ENCODE measurements around the gene THADA.
"Not testable (repeated sequence)": the region's sequence is repeated elsewhere in the genome, so short reads cannot be mapped to it uniquely, and the experiment has no call there.

The THADA gene

DNA sequence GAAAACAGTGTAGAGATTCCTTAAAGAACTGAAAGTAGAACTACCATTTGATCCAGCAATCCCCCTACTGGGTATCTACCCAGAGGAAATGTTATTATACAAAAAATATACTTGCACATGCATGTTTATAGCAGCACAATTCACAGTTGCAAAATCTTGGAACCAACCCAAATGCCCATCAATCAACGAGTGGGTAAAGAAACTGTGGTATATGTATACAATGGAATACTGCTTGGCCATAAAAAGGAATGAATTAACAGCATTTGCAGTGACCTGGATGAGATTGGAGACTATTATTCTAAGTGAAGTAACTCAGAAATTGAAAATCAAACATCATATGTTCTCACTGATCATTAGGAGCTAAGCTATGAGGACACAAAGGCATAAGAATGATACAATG is 4.8 kb upstream of the THADA start:
- POLR2A ChIA-PET; H3K9me3 ChIP-seq (ENCODE audit: control extremely low read depth in 1 of 5, control insufficient read depth in 4 of 5, insufficient read depth in 2 of 5, low read depth in 1 of 5, low read length in 4 of 5); H3K27ac ChIP-seq (ENCODE audit: insufficient read depth in 1 of 2, low read depth in 1 of 2, low read length in 2 of 2, poor library complexity in 1 of 2, severe bottlenecking in 2 of 2); DNase-seq; CTCF ChIA-PET; H3K4me3 ChIP-seq (ENCODE audit: control insufficient read depth in 1 of 7, extremely low read depth in 1 of 7, insufficient read depth in 4 of 7, low read depth in 2 of 7, low read length in 6 of 7); H3K4me1 ChIP-seq (ENCODE audit: control extremely low read depth in 1 of 4, control insufficient read depth in 4 of 4, insufficient read depth in 4 of 4, low read length in 3 of 4); H3K27me3 ChIP-seq (replicated peaks in 2 of 5; ENCODE audit: control insufficient read depth in 4 of 5, insufficient read depth in 5 of 5, low read length in 4 of 5); H3K36me3 ChIP-seq (ENCODE audit: control insufficient read depth in 4 of 4, insufficient read depth in 4 of 4, low read length in 3 of 4): not testable (repeated sequence)
- no CpG with 5 or more reads among the region's 1 CpG for WGBS (ENCODE audit: insufficient coverage)

DNA sequence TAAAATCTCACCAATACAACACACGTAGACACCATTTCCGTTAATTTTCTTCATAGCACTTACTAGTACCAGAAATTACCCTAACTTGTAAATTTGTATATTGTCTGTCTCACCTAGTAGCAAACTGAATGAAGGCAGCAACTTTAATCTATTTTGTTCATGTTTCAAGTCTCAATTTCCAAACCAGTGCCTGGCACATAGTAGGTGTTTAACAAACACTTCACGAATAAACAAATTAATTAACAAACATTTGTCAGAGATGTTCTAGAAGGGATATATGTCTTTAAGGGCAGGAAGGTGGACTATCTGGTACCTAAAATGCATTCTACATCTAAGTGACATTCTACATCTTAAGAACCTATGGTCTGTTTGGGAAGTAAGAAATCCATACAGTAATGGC is 963 bp downstream of the THADA start:
- H3K36me3 ChIP-seq (ENCODE audit: control insufficient read depth in 4 of 4, insufficient read depth in 4 of 4, low read length in 3 of 4), result peaks cover 0 to 10% (median 6%) of the 10 kb centered on the region in 4 experiments
- POLR2A ChIA-PET, result no interaction called here
- peak overlapping the region in 1 of 2 experiments; percentile 98 for H3K27ac ChIP-seq (ENCODE audit: insufficient read depth in 1 of 2, low read depth in 1 of 2, low read length in 2 of 2, poor library complexity in 1 of 2, severe bottlenecking in 2 of 2)
- H3K4me3 ChIP-seq (ENCODE audit: control insufficient read depth in 1 of 7, extremely low read depth in 1 of 7, insufficient read depth in 4 of 7, low read depth in 2 of 7, low read length in 6 of 7), result peak overlapping the region in 6 of 7 experiments; percentile 88 to 94 (median 90)
- 100% methylated on average over 1 of the region's 3 CpGs for WGBS (ENCODE audit: insufficient coverage)
- H3K4me1 ChIP-seq (ENCODE audit: control extremely low read depth in 1 of 4, control insufficient read depth in 4 of 4, insufficient read depth in 4 of 4, low read length in 3 of 4), result peaks cover 10 to 19% (median 15%) of the 10 kb centered on the region in 4 experiments
- DNase-seq, result no peak
- H3K27me3 ChIP-seq (replicated peaks in 2 of 5; ENCODE audit: control insufficient read depth in 4 of 5, insufficient read depth in 5 of 5, low read length in 4 of 5), result no peaks in the 10 kb centered on the region
- CTCF ChIA-PET, result no interaction called here
- no peaks in the 10 kb centered on the region for H3K9me3 ChIP-seq (ENCODE audit: control extremely low read depth in 1 of 5, control insufficient read depth in 4 of 5, insufficient read depth in 2 of 5, low read depth in 1 of 5, low read length in 4 of 5)

DNA sequence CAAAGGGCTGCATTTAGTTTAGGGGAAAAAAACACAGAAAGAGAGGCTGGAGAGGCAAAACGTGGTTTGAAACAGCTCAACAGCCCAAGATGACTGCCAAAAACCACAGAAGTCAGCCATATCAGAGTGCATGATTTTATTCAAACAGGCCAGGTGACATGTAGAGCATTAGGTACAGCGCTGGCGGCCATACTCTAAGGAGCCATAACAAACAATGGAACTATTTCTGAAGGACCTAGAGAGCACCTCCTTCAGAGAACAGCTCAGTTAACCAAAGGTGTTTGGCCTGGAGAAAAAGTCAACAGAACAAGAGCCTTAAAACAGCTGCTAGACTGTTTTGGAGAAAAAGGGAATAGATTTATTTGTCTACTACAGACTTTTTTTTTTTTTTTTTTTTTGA is 2.6 kb downstream of the THADA start:
- Histone ChIP-seq H3K4me3 (ENCODE audit: control insufficient read depth in 1 of 7, extremely low read depth in 1 of 7, insufficient read depth in 4 of 7, low read depth in 2 of 7, low read length in 6 of 7) (no peak overlapping the region), H3K4me1 (ENCODE audit: control extremely low read depth in 1 of 4, control insufficient read depth in 4 of 4, insufficient read depth in 4 of 4, low read length in 3 of 4) (peaks cover 10 to 19% (median 15%) of the 10 kb centered on the region in 4 experiments), H3K36me3 (ENCODE audit: control insufficient read depth in 4 of 4, insufficient read depth in 4 of 4, low read length in 3 of 4) (peaks cover 5 to 22% (median 12%) of the 10 kb centered on the region in 4 experiments), H3K27ac (ENCODE audit: insufficient read depth in 1 of 2, low read depth in 1 of 2, low read length in 2 of 2, poor library complexity in 1 of 2, severe bottlenecking in 2 of 2) (no peak overlapping the region), H3K9me3 (ENCODE audit: control extremely low read depth in 1 of 5, control insufficient read depth in 4 of 5, insufficient read depth in 2 of 5, low read depth in 1 of 5, low read length in 4 of 5) (no peaks in the 10 kb centered on the region), H3K27me3 (replicated peaks in 2 of 5; ENCODE audit: control insufficient read depth in 4 of 5, insufficient read depth in 5 of 5, low read length in 4 of 5) (no peaks in the 10 kb centered on the region)
- CTCF ChIA-PET, result interaction anchor here (0.6 to 1.3 kb wide), 4 partner anchors 16 to 761 kb away, joined by 3 to 4 read pairs (median 3); no protein-coding TSS in a partner anchor
- WGBS (ENCODE audit: insufficient coverage), result 86% methylated on average over 3 of the region's 3 CpGs
- POLR2A ChIA-PET, result no interaction called here
- DNase-seq, result no peak

GRCh38 chr2:43592443-43592842 is 3.4 kb downstream of the THADA start:
- H3K36me3 ChIP-seq (ENCODE audit: control insufficient read depth in 4 of 4, insufficient read depth in 4 of 4, low read length in 3 of 4), result peaks cover 5 to 28% (median 13%) of the 10 kb centered on the region in 4 experiments
- ChIA-PET CTCF (interaction anchor here (0.8 kb wide), 1 partner anchor 606 kb away, joined by 3 read pairs; no protein-coding TSS in a partner anchor), POLR2A (no interaction called here)
- H3K27ac ChIP-seq (ENCODE audit: insufficient read depth in 1 of 2, low read depth in 1 of 2, low read length in 2 of 2, poor library complexity in 1 of 2, severe bottlenecking in 2 of 2), result no peak overlapping the region
- no peak overlapping the region for H3K4me3 ChIP-seq (ENCODE audit: control insufficient read depth in 1 of 7, extremely low read depth in 1 of 7, insufficient read depth in 4 of 7, low read depth in 2 of 7, low read length in 6 of 7)
- no peaks in the 10 kb centered on the region for H3K9me3 ChIP-seq (ENCODE audit: control extremely low read depth in 1 of 5, control insufficient read depth in 4 of 5, insufficient read depth in 2 of 5, low read depth in 1 of 5, low read length in 4 of 5)
- H3K4me1 ChIP-seq (ENCODE audit: control extremely low read depth in 1 of 4, control insufficient read depth in 4 of 4, insufficient read depth in 4 of 4, low read length in 3 of 4), result peaks cover 10 to 19% (median 15%) of the 10 kb centered on the region in 4 experiments
- no peak for DNase-seq
- H3K27me3 ChIP-seq (replicated peaks in 2 of 5; ENCODE audit: control insufficient read depth in 4 of 5, insufficient read depth in 5 of 5, low read length in 4 of 5), result no peaks in the 10 kb centered on the region

DNA sequence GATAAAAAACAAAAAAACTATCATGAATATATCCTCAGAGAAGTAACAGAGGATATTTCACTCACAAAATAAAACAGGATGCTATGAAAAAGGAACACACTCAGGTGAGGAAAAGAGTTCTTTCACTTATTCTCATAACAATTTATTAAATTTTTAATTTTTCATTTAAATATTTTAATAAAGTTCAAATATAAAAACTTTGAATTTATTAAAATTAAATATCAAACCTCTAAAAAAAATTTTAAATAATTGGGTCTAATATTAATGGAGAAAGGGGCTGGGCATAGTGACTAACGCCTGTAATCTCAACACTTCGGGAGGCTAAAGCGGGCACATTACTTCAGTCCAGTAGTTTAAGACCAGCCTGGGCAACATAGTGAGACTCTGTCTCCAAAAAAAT is 10.1 kb downstream of the THADA start:
- Histone ChIP-seq H3K36me3 (ENCODE audit: control insufficient read depth in 4 of 4, insufficient read depth in 4 of 4, low read length in 3 of 4) (peaks cover 15 to 75% (median 39%) of the 10 kb centered on the region in 4 experiments), H3K27ac (ENCODE audit: insufficient read depth in 1 of 2, low read depth in 1 of 2, low read length in 2 of 2, poor library complexity in 1 of 2, severe bottlenecking in 2 of 2) (no peak overlapping the region), H3K9me3 (ENCODE audit: control extremely low read depth in 1 of 5, control insufficient read depth in 4 of 5, insufficient read depth in 2 of 5, low read depth in 1 of 5, low read length in 4 of 5) (no peaks in the 10 kb centered on the region), H3K4me1 (ENCODE audit: control extremely low read depth in 1 of 4, control insufficient read depth in 4 of 4, insufficient read depth in 4 of 4, low read length in 3 of 4) (no peaks in the 10 kb centered on the region), H3K4me3 (ENCODE audit: control insufficient read depth in 1 of 7, extremely low read depth in 1 of 7, insufficient read depth in 4 of 7, low read depth in 2 of 7, low read length in 6 of 7) (no peak overlapping the region), H3K27me3 (replicated peaks in 2 of 5; ENCODE audit: control insufficient read depth in 4 of 5, insufficient read depth in 5 of 5, low read length in 4 of 5) (no peaks in the 10 kb centered on the region)
- WGBS (ENCODE audit: insufficient coverage), result 100% methylated on average over 3 of the region's 3 CpGs
- CTCF ChIA-PET, result interaction anchor here (1.6 kb wide), 1 partner anchor 25 kb away, joined by 4 read pairs; no protein-coding TSS in a partner anchor
- no peak for DNase-seq
- POLR2A ChIA-PET, result interaction anchor here (0.7 kb wide), 1 partner anchor 385 kb away, joined by 3 read pairs; no protein-coding TSS in a partner anchor

DNA sequence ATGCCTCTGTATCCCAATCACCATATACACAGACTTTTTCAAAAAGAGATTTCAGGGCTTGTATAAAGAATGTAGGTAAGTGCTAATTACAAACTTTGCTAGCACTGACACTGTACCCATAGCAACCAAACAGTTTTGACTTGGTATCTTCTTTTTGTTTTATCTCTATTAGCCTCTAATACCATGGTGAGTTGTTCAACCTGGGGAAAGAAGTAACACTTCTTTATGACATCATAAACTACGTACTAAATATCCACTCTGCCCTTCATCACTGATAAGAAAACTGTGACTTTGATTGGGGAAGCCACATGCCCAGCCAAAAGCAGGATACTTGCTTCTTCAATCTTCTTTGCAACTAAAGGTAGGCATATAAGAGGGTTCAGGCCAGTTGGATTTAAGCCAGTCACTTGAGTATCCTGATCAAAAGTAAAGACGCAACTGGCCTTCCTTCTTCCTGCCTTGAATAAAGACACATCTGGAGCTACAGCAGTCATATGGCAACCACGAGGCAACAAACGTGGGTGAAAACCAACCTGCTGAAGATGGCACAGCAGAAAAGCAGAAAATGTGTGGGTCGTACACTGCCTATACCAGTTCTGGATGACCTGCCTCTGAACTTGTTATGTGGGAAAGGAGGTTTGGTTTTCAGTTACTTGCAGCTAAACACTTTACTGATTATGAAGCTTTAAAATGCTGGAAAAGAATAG is 16.4 kb downstream of the THADA start:
- no peak overlapping the region for H3K4me3 ChIP-seq (ENCODE audit: control insufficient read depth in 1 of 7, extremely low read depth in 1 of 7, insufficient read depth in 4 of 7, low read depth in 2 of 7, low read length in 6 of 7)
- H3K9me3 ChIP-seq (ENCODE audit: control extremely low read depth in 1 of 5, control insufficient read depth in 4 of 5, insufficient read depth in 2 of 5, low read depth in 1 of 5, low read length in 4 of 5), result no peaks in the 10 kb centered on the region
- no peak for DNase-seq
- WGBS (ENCODE audit: insufficient coverage), result 80% methylated on average over 3 of the region's 5 CpGs
- peaks cover 17 to 74% (median 36%) of the 10 kb centered on the region in 4 experiments for H3K36me3 ChIP-seq (ENCODE audit: control insufficient read depth in 4 of 4, insufficient read depth in 4 of 4, low read length in 3 of 4)
- H3K27ac ChIP-seq (ENCODE audit: insufficient read depth in 1 of 2, low read depth in 1 of 2, low read length in 2 of 2, poor library complexity in 1 of 2, severe bottlenecking in 2 of 2), result no peak overlapping the region
- H3K4me1 ChIP-seq (ENCODE audit: control extremely low read depth in 1 of 4, control insufficient read depth in 4 of 4, insufficient read depth in 4 of 4, low read length in 3 of 4), result no peaks in the 10 kb centered on the region
- CTCF ChIA-PET, result interaction anchor here (0.7 to 1.6 kb wide), 5 partner anchors 12 to 751 kb away, joined by 3 to 6 read pairs (median 3); no protein-coding TSS in a partner anchor
- POLR2A ChIA-PET, result no interaction called here
- no peaks in the 10 kb centered on the region for H3K27me3 ChIP-seq (replicated peaks in 2 of 5; ENCODE audit: control insufficient read depth in 4 of 5, insufficient read depth in 5 of 5, low read length in 4 of 5)

All from common myeloid progenitor, CD34-positive (primary cell).